HTERT RPE-1 (cell line): ENCODE results near the gene TMCO4.

Source experiments
- in situ Hi-C: fragments of 300-500 bp; cut with MboI; formaldehyde crosslinking; loops from 4 replicates; pipeline ENCODE4 v1.14.3; 2020; ENCODE audit warnings: low sequenced_read_pairs

Gene TMCO4

GRCh38 chr1:19689085-19689757 lies 110.5 kb downstream of the TMCO4 start:
- in situ Hi-C loops: no loop called here

GRCh38 chr1:19688041-19688842 lies 111.5 kb downstream of the TMCO4 start:
- in situ Hi-C loops: no loop called here

GRCh38 chr1:19687414-19687813 lies 112.3 kb downstream of the TMCO4 start:
- in situ Hi-C loops: no loop called here

- in situ Hi-C loops: no loop called here
These were observed 113.7 kb downstream of the TMCO4 start for GRCh38 chr1:19685994-19686393.

- in situ Hi-C loops: no loop called here
These were observed 115.0 kb downstream of the TMCO4 start for GRCh38 chr1:19684677-19685076.

GRCh38 chr1:19683351-19683750 lies 116.4 kb downstream of the TMCO4 start:
- in situ Hi-C loops: no loop called here

GRCh38 chr1:19682901-19683300 lies 116.8 kb downstream of the TMCO4 start:
- in situ Hi-C loops: no loop called here

- in situ Hi-C loops: no loop called here
These were observed 117.5 kb downstream of the TMCO4 start for GRCh38 chr1:19682257-19682656.

GRCh38 chr1:19680644-19681043 lies 119.1 kb downstream of the TMCO4 start:
- in situ Hi-C loops: no loop called here

GRCh38 chr1:19679691-19680090 lies 120.0 kb downstream of the TMCO4 start:
- in situ Hi-C loops: no loop called here

- in situ Hi-C loops: no loop called here
These were observed 120.7 kb downstream of the TMCO4 start for GRCh38 chr1:19678931-19679453.

GRCh38 chr1:19678493-19678892 lies 121.2 kb downstream of the TMCO4 start:
- in situ Hi-C loops: no loop called here

GRCh38 chr1:19676438-19676922 lies 123.2 kb downstream of the TMCO4 start:
- in situ Hi-C loops: no loop called here

- in situ Hi-C loops: no loop called here
These were observed 123.9 kb downstream of the TMCO4 start for GRCh38 chr1:19675797-19676196.

GRCh38 chr1:19672237-19672636 lies 127.5 kb downstream of the TMCO4 start:
- in situ Hi-C loops: no loop called here

- in situ Hi-C loops: no loop called here
These were observed 128.9 kb downstream of the TMCO4 start for GRCh38 chr1:19670787-19671186.

- in situ Hi-C loops: no loop called here
These were observed 130.8 kb downstream of the TMCO4 start for GRCh38 chr1:19668888-19669287.

GRCh38 chr1:19665496-19666465 lies 133.9 kb downstream of the TMCO4 start:
- in situ Hi-C loops: no loop called here

GRCh38 chr1:19665186-19665495 lies 134.6 kb downstream of the TMCO4 start:
- in situ Hi-C loops: no loop called here

GRCh38 chr1:19664453-19665185 lies 135.1 kb downstream of the TMCO4 start, which contains the start of gene HTR6:
Gene HTR6, plus strand, starts transcription at chr1:19664875. Its CDS starts 879 bp downstream, at chr1:19665754.
- in situ Hi-C loops: no loop called here
